ENCODE measurements around the gene HSPG2.
"Not testable (repeated sequence)": the region's sequence is repeated elsewhere in the genome, so short reads cannot be mapped to it uniquely, and the experiment has no call there.

- TF ChIP-seq CTCF (IDR thresholded peaks at IDR 0.05); EZH2 (IDR thresholded peaks at IDR 0.05; ENCODE audit: borderline replicate concordance, insufficient read depth, low read depth, low read length, poor library complexity, severe bottlenecking): not testable (repeated sequence)
Measured at GRCh38 chr1:21942959-21943640, 6.0 kb upstream of the HSPG2 start.

All from B cell (primary cell).